Osteoblast (primary cell): ENCODE data around the gene NCOA4. TPM values are rescaled to one million over a fixed set of nuclear protein-coding genes. Genes with fewer than 3 reads are reported as not detected.

ENCODE experiments used
- DNase-seq: peaks from one replicate; pipeline ENCODE4 v3.0.0; 2011; ENCODE audit warnings: low spot score, mixed read lengths; ENCODE audit not compliant: insufficient read length; ENCODE audit errors: missing footprints
- H2AFZ ChIP-seq: 2 replicates; pipeline ENCODE4 v1.6.0; 2011; ENCODE audit warnings: mild to moderate bottlenecking, low read length
- H3K27ac ChIP-seq: 2 replicates; pipeline ENCODE4 v1.5.1; 2011; ENCODE audit warnings: mild to moderate bottlenecking, low read depth, low read length, moderate library complexity
- H3K27me3 ChIP-seq: 2 replicates; pipeline ENCODE4 v1.6.0; 2012; ENCODE audit warnings: mild to moderate bottlenecking, control low read depth, inconsistent platforms, low read length, moderate library complexity; ENCODE audit not compliant: insufficient read depth
- H3K36me3 ChIP-seq: 2 replicates; pipeline ENCODE4 v1.5.1; 2011; ENCODE audit warnings: mild to moderate bottlenecking, low read length, control low read depth, moderate library complexity; ENCODE audit not compliant: insufficient read depth
- H3K4me1 ChIP-seq: 2 replicates; pipeline ENCODE4 v1.5.1; 2011; ENCODE audit warnings: mild to moderate bottlenecking, low read length, control low read depth, moderate library complexity; ENCODE audit not compliant: insufficient read depth
- H3K4me2 ChIP-seq: 2 replicates; pipeline ENCODE4 v1.6.0; 2011; ENCODE audit warnings: mild to moderate bottlenecking, low read length; ENCODE audit not compliant: insufficient read depth
- H3K4me3 ChIP-seq: fragments of 200-600 bp; sonication (generic); 3 replicates; pipeline ENCODE4 v1.5.1; 2012; ENCODE audit warnings: mild to moderate bottlenecking, low read length, inconsistent platforms; ENCODE audit not compliant: insufficient read depth
- H3K79me2 ChIP-seq: 2 replicates; pipeline ENCODE4 v1.6.0; 2012; ENCODE audit warnings: mild to moderate bottlenecking, low read length, control low read depth, inconsistent platforms; ENCODE audit not compliant: insufficient read depth
- H3K9me3 ChIP-seq: 2 replicates; pipeline ENCODE4 v1.5.1; 2011; ENCODE audit warnings: low read depth, low read length, control low read depth
- H4K20me1 ChIP-seq: 2 replicates; pipeline ENCODE4 v1.6.0; 2012; ENCODE audit warnings: mild to moderate bottlenecking, low read length, control low read depth; ENCODE audit not compliant: insufficient read depth
- total RNA-seq: library from RNA; depleted of rRNA; stranded (reverse); fragments of >200 nt; gene quantifications from 2 replicates; pipeline ENCODE4 v1.2.3, GENCODE V29; 2012
- TF ChIP-seq, protein P1 (sequence below): IDR thresholded peaks from 2 replicates; pipeline ENCODE4 v1.5.1; 2011; ENCODE audit warnings: mild to moderate bottlenecking, low read depth, low read length, moderate library complexity; ENCODE audit errors: extremely low read depth

Gene NCOA4
- 260 TPM in 2 replicates for total RNA-seq

DNA sequence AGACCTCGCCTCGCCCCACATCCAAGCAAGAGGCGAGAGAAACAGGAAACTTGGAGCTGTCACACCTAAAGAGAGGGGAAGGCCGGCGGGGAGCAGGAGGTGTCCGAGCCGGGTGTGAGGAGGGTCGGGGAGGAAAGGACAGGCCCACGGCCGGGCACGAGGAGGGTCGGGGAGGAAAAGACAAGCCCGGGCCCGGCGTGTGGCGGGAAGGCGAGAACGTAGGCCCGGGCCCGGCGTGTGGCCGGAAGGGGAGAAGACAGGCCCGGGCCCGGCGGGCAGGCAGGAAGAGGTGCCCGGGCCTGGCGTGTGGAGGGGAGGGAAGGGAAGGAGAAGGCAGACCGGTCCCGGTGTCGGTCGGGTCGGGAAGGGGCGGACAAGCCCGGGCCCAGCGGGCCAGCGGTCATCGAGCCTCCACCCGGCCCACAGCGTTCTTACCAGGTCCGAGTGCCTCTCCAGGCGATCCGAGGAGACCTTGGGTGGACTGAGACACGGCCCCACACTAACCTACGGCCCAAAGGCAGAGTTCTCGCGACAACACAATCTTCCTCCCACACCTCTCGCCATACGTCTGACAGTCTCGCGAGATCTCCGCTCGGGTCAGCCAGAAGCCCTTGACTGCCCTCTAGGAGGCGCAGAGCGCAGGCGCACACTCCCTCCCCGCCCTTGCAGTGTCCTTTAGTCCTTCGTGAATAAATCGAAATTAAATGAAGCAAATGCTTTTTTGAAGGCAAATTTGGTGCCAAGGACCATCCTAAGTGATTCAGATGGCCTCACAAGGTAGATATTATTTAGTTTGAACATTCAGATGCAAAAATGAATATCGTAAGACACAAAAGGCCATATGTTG is at the start of gene NCOA4:
TSS of gene NCOA4 (minus strand) at position 533 of the 847 bp plus-strand sequence. CDS start 13,943 bp downstream, outside the sequence.
- peak; percentile 98 for DNase-seq

DNA sequence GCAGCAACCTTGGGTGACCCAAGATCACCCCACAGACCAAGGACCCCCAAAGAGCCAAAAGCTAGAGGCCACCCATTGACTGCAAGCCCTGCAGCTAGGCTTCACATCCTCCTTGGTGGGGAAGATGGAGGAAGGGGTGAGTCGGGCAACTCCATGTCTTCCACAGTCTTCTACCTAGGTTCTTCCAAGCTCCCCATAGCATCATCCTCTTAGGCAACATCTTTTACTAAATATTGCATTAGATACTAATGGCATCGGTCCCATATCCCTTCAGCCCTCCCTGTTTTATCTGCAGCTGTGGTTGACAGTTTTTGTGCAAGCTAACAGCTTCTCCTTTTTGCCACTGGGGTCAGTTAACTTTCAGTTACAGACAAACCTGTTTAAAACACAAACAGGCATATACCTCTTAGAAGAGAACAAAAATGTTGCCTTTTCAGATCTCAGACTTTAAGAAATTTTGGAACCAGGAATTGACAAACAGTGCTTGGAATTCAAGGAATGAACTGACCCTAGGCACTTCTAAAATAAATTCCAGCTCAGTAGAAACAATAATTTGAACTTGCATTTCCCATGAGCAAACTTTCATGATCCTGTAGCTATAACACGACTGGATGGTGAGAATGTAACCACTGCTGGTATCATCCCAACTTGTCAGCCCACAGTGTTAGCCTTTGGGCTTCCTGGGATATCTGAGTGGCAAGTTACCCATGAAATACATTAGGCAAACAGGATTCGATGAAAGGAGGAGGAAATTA is 49.6 kb upstream of the NCOA4 start:
- Histone ChIP-seq H3K4me3 (no peak overlapping the region), H3K27ac (no peak overlapping the region), H3K27me3 (no peaks in the 10 kb centered on the region), H2AFZ (no peak overlapping the region), H3K4me2 (no peak overlapping the region), H3K9me3 (no peaks in the 10 kb centered on the region), H3K36me3 (no peaks in the 10 kb centered on the region), H4K20me1 (no peaks in the 10 kb centered on the region), H3K79me2 (no peaks in the 10 kb centered on the region), H3K4me1 (no peaks in the 10 kb centered on the region)
- DNase-seq, result peak; percentile 38
- TF ChIP-seq, protein P1, sequence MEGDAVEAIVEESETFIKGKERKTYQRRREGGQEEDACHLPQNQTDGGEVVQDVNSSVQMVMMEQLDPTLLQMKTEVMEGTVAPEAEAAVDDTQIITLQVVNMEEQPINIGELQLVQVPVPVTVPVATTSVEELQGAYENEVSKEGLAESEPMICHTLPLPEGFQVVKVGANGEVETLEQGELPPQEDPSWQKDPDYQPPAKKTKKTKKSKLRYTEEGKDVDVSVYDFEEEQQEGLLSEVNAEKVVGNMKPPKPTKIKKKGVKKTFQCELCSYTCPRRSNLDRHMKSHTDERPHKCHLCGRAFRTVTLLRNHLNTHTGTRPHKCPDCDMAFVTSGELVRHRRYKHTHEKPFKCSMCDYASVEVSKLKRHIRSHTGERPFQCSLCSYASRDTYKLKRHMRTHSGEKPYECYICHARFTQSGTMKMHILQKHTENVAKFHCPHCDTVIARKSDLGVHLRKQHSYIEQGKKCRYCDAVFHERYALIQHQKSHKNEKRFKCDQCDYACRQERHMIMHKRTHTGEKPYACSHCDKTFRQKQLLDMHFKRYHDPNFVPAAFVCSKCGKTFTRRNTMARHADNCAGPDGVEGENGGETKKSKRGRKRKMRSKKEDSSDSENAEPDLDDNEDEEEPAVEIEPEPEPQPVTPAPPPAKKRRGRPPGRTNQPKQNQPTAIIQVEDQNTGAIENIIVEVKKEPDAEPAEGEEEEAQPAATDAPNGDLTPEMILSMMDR, result no peak

More for the DNA sequence above, at the start of gene NCOA4:
- TF ChIP-seq, protein P1, result peak; percentile 81
- Histone ChIP-seq H3K4me3 (peak within 1 kb of the TSS; percentile 88), H3K79me2 (peaks cover 51% of the 10 kb centered on the region), H2AFZ (peak within 1 kb of the TSS; percentile 82), H4K20me1 (peaks cover 38% of the 10 kb centered on the region), H3K27ac (peak within 1 kb of the TSS; percentile 85), H3K9me3 (no peaks in the 10 kb centered on the region), H3K4me1 (peaks cover 49% of the 10 kb centered on the region), H3K36me3 (no peaks in the 10 kb centered on the region), H3K4me2 (peak within 1 kb of the TSS; percentile 83), H3K27me3 (no peaks in the 10 kb centered on the region)

DNA sequence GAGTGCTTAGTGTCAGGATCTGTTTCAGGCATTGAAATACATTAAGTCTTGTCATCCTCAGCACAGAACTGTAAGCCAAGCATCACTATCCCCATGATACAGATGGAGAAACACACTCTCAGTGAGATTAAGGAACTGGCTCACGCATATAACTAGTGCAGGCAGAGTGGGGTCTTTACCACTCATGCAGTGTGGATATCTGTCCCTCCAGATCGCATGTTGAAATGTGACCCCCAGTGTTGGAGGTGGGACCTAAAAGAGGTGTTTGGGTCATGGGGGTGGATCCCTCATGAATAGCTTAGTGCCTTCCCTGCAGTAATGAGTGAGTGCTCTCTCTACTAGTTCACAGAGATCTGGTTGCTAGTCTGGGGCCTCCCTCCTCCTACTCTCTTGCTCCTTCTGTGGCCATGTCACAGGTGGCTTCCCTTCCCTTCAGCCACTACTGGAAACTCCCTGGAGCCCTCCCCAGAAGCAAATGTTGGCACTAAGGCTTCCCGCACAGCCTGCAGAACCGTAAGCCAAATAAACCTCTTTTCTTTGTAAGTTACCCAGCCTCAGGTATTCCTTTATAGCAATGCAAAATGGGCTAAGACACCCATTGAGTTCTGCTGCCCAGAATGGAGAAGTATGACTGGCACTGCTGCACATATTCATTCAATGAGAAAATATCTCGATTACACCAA is 47.4 kb upstream of the NCOA4 start:
- Histone ChIP-seq H2AFZ (no peak overlapping the region), H3K27me3 (no peaks in the 10 kb centered on the region), H3K36me3 (no peaks in the 10 kb centered on the region), H3K4me3 (no peak overlapping the region), H3K79me2 (no peaks in the 10 kb centered on the region), H3K27ac (no peak overlapping the region), H3K9me3 (no peaks in the 10 kb centered on the region), H3K4me2 (no peak overlapping the region), H4K20me1 (no peaks in the 10 kb centered on the region), H3K4me1 (no peaks in the 10 kb centered on the region)
- DNase-seq, result no peak
- TF ChIP-seq, protein P1, result no peak
